DMS114 treated with DMSO at 0.1 percent for 48 hours (cell line): Measurements from ENCODE around the gene RBSN.

ENCODE experiments used
- DNase-seq: peaks from one replicate; lab custom pipeline; 2025; ENCODE audit not compliant: unreplicated experiment; lab: John Stamatoyannopoulos, UW

Gene RBSN

DNA sequence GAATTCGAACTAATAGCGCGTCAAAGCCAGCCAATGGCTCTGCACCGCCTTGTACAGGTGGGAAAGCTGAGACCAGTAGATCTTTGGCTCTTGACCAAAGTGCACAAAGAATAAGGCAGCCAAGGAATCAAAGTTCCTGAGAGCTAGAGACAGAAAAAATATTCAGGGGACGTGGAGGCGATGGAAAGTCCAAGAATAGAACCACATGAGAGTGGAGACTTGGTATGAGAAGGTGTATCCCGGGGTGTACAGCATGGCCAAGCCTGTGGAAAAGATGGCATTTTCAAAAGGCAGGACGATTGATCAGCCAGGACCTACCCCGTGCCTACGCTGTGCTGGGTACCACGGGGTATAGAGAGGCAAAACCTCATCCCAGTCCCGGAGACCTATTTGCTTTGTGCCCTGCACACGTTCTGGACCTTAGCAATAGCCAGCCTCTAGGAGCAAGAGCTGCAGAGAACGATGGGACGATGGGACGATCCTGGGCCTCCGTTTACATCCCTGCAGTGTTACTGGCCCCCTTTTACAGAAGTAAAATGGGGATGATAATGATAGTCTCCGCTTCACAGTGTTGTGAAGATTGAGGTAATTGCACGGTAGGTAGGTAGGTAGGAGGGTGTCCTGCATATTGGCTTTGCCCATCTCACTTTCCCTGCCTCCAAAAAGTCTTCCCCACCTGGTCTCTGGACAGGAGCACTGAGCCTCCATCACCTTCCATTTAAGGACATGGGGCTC lies 583 bp upstream of the RBSN start:
- DNase-seq: no peak

DNA sequence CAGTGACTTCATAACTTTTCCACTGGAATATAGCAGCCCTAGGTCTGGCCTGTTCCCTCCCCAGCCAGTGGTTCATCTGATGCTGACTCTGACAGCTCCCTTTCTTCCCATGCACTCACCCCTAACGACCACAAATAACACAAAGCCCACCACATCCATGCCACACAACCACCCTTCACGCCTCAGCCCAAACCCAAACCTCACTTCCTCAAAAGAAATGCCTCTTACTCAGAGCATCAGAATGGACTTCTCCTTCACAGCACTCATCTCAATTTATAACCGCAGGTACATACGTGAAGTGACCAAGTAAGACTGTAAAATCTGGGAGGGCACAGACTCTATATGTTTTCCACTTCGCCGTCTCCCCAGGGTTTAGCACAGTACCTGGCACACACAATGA lies 1.1 kb downstream of the RBSN start:
- no peak for DNase-seq

- no peak for DNase-seq
Observed at GRCh38 chr3:15096046-15096445, 2.9 kb downstream of the RBSN start.

DNA sequence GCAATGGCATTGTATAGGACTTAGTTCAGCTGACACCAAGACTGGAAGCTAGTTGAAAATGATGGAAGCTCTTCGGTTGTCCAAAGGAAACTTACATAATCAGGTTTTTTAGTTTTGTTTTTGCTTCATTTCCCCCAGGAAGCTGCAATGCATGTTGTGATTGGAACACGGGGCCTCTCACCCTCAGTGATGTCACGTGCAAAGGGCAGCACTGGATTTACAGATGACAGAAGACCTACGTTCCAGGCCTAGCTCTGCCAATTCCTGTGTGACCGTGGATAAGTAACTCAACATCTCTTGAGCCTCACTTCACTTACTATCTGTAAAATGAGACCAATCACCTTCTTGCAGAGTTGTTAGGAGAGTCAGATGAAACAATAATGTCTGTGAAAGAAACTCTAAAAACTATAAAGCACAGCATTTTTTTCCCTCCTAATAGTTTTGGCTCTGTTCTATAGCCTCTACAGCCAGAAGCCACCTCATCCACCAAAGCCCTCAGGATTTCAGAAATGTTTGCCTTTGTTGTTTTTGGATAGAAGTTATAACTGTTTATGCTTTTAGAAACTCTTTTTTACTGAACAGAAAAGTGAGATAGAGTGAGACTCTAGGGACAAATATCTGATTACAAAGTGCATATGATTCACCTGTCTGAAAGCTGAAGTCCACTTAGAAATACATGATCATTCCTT lies 4.6 kb downstream of the RBSN start:
- no peak for DNase-seq

DNA sequence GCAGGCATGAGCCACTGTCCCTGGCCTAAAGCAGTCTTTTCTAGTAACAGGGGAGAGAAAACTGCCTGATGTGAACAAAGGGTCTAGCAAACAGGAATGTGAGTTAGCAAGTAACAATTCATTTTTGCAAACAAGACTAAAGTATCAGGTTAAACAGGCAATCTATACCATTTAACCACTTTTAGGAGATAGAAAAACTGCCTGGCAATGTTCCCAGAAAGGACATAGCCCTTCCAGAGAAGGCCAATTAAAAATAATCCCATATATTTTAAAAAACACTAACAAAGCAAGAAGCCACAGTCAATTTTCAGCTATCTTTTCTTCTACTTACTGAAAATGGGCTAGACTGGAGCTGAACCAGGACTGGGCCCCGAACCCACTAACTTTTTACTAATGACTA lies 6.3 kb downstream of the RBSN start:
- DNase-seq: no peak

- no peak for DNase-seq
Observed at GRCh38 chr3:15091575-15091974, 7.4 kb downstream of the RBSN start.

DNA sequence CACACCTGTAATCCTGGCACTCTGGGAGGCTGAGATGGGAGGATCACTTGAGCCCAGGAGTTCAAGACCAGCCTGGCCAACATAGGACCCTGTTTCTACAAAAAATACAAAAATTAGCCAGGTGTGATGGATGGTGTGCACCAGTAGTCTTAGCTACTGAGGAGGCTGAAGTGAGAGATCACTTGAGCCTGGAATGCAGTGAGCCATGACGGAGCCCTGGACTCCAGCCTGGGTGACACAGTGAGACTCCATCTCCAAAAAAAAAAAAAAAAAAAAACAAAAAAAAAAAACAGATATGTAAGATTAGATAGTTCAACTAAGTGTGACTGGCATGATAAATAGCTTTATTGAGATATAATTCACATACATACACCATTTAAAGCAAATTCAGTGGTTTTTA lies 9.7 kb downstream of the RBSN start:
- DNase-seq: no peak

DNA sequence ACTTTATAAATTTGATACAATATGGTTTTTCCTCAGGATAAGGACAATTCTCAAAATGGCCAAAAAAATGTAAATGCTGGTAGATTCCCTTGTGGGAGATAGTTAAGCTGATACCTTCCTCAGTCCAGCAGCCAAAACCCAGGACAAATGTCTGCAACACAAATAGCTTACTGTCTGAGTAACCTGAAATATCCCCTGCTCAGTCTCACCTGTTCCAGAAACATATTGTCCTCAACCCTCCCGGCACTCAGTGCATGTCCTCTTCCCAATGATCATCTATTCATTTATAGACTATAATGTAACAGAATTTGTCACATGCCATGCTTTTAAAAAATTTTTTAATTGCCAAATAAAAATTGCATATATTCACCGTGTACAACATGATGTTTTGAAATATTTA lies 12.2 kb downstream of the RBSN start:
- no peak for DNase-seq

- no peak for DNase-seq
Observed at GRCh38 chr3:15086263-15086662, 12.7 kb downstream of the RBSN start.

- DNase-seq: no peak
Observed at GRCh38 chr3:15083252-15083651, 15.7 kb downstream of the RBSN start.

- no peak for DNase-seq
Observed at GRCh38 chr3:15081960-15082664, 16.8 kb downstream of the RBSN start.

- DNase-seq: no peak
Observed at GRCh38 chr3:15079091-15079490, 19.9 kb downstream of the RBSN start.

- no peak for DNase-seq
Observed at GRCh38 chr3:15074500-15074899, 24.4 kb downstream of the RBSN start.

DNA sequence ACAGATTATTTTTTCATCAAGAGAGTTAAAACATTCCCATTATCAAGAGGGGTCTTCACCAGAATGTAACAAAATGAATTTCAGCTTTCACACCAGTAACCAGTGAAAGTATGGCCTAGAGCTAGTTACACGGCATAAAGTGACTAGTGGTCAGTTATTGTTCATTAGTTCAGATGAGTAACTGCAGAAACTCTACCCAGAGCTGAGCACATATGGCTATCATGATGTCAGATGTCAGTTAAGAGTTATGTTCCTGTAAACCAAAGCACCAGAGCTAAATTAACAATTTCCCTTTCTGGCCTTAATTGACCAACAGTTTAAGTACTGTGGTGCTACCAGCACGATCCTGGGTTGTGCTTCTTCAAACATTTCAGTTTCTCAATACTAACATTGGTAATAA lies 27.2 kb downstream of the RBSN start:
- DNase-seq: no peak

GRCh38 chr3:15069441-15069840 lies 29.5 kb downstream of the RBSN start:
- no peak for DNase-seq

DNA sequence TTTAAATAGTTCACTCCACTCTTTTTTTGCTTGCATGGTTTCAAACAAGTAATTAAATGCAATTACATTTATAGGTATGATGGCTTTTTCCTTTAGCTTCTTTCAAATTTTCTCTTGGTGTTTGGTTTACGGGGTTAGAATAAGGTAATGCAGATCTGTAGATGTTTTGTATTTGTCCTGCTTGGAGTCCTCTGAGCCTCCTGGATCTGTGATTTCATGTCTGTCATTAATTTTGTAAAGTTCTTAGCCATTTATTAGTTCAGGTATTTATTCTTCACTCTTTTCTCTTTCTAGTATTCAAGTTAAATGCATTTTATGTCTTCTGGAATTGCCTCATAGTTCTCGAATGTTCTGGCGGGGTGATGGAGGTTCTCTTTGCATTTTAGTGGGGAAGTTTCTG lies 32.5 kb downstream of the RBSN start:
- no peak for DNase-seq

DNA sequence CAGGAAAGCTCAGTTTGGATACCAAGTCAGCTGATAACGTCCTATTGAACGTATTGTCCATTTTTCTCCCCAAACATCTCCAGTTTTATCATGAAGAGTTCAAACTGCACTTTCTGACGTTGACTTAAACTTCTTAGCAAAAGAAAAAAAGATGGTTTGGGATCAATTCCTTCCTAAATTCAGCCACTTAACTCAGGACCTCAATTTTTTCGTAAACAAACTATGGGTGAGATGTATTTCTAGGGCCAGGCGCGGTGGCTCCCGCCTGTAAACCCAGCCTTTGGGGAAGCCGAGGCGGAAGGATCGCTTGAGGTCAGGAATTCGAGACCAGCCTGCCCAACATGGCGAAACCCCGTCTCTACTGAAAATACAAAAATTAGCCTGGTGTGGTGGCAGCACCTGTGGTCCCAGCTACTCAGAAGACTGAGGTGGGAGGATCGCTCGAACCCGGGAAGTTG lies 33.4 kb downstream of the RBSN start:
- DNase-seq: no peak

- peak; percentile 77 for DNase-seq
Observed at GRCh38 chr3:15064835-15065549, 34.0 kb downstream of the RBSN start, which contains the start of gene MRPS25. Gene MRPS25, minus strand, starts transcription at chr3:15065315. Its CDS starts 121 bp downstream, at chr3:15065194.

GRCh38 chr3:15064299-15064834 lies 34.6 kb downstream of the RBSN start:
- no peak for DNase-seq

DNA sequence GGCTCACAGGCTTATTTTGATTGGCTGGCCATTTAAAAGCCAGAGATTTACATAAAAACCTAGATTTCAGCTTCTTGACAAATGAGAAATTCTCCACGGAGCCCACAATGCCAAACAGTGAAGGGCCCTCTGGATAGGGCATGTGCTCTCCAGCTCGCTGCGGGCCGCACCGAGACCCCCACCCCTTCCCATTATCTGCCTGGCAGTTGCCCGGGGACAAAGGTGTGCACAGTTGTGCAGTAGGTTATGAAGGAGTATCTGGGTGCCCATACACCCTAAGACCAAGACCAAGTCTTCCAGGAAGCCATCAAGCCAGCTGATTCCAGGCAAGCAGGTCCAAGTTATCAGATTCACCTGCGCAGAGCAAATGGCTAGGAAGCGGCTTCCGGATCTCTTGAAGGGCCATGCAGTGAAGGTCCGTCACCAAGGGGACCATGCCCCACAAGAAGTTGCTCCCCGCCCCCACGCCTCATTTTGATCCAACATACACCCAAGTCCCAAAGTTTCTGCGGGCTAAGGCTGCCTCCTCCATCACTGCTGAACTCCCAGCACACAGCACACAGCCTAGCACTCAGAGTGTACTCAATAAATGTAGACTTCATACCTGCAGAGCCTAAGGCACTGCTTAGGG lies 35.2 kb downstream of the RBSN start:
- no peak for DNase-seq

DNA sequence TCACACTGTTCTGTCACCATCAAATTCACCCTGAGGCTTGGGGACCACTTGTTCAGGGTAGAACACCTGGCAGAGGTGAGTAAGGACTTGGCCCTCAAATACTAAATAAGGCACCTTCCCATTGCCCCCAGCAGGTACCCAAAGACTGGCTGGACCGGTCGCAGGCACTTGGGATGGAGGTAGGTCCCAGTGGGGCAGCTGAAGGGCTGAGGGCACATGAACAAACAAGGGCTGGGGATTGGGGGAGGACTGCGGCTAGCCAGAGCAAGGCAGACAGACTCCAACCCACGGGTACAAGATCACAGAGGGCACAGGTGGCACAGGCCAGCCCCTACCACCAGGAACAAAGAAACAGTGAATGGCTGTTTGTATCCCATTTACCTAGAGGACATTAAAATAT lies 35.7 kb downstream of the RBSN start:
- no peak for DNase-seq
